HG02870 (cell line): ENCODE measurements around the gene CIP2A.
A peak's percentile ranks its signal among the peaks of the same experiment; 100 is the strongest.

Experiments used
- ATAC-seq: cut with Tn5 transposase; IDR thresholded peaks from one replicate; pipeline ENCODE4 v1.9.1; 2021; ENCODE audit warnings: mild to moderate bottlenecking, moderate library complexity; ENCODE audit not compliant: unreplicated experiment

The CIP2A gene

GRCh38 chr3:108564564-108564963 lies 24.7 kb downstream of the CIP2A start:
- no peak for ATAC-seq

- ATAC-seq, result no peak
Observed at GRCh38 chr3:108562565-108562964, 26.7 kb downstream of the CIP2A start.

- no peak for ATAC-seq
Observed at GRCh38 chr3:108555966-108556581, 33.2 kb downstream of the CIP2A start.

GRCh38 chr3:108554913-108555571 lies 34.2 kb downstream of the CIP2A start:
- ATAC-seq, result no peak

GRCh38 chr3:108554229-108554628 lies 35.0 kb downstream of the CIP2A start:
- no peak for ATAC-seq

- peak; percentile 67 for ATAC-seq
Observed at GRCh38 chr3:108552267-108553159, 36.7 kb downstream of the CIP2A start.

GRCh38 chr3:108548886-108549285 lies 40.4 kb downstream of the CIP2A start:
- ATAC-seq, result no peak

GRCh38 chr3:108548304-108548703 lies 40.9 kb downstream of the CIP2A start:
- ATAC-seq, result no peak

GRCh38 chr3:108546692-108547091 lies 42.5 kb downstream of the CIP2A start:
- peak; percentile 51 for ATAC-seq

- ATAC-seq, result no peak
Observed at GRCh38 chr3:108546247-108546646, 43.0 kb downstream of the CIP2A start.

GRCh38 chr3:108538083-108538482 lies 51.2 kb downstream of the CIP2A start:
- no peak for ATAC-seq

- ATAC-seq, result peak; percentile 94
Observed at GRCh38 chr3:108528459-108529252, 60.6 kb downstream of the CIP2A start.

- no peak for ATAC-seq
Observed at GRCh38 chr3:108527817-108528216, 61.4 kb downstream of the CIP2A start.

- no peak for ATAC-seq
Observed at GRCh38 chr3:108527109-108527508, 62.1 kb downstream of the CIP2A start.

GRCh38 chr3:108525971-108526370 lies 63.3 kb downstream of the CIP2A start:
- no peak for ATAC-seq

GRCh38 chr3:108525256-108525655 lies 64.0 kb downstream of the CIP2A start:
- no peak for ATAC-seq

- ATAC-seq, result no peak
Observed at GRCh38 chr3:108524537-108524936, 64.7 kb downstream of the CIP2A start.

- no peak for ATAC-seq
Observed at GRCh38 chr3:108518895-108519294, 70.3 kb downstream of the CIP2A start.

GRCh38 chr3:108516881-108517280 lies 72.4 kb downstream of the CIP2A start:
- no peak for ATAC-seq

GRCh38 chr3:108513961-108514360 lies 75.3 kb downstream of the CIP2A start:
- ATAC-seq, result no peak

GRCh38 chr3:108512671-108513070 lies 76.6 kb downstream of the CIP2A start:
- no peak for ATAC-seq
